Myocyte (in vitro differentiated cells): Measurements from ENCODE around the gene PSMC6. TPM values are rescaled to one million over a fixed set of nuclear protein-coding genes. Genes with fewer than 3 reads are reported as not detected.

ENCODE experiments used
- DNase-seq: peaks from one replicate; pipeline ENCODE4 v3.0.0-alpha.2; 2012; ENCODE audit warnings: low read depth
- polyA plus RNA-seq: library from polyadenylated mRNA; unstranded; fragments of >200 nt; gene quantifications from one replicate; pipeline ENCODE4 v1.2.1, GENCODE V29; 2012; ENCODE audit warnings: missing spikeins
- total RNA-seq: library from RNA; depleted of rRNA; stranded (reverse); fragments of >200 nt; gene quantifications from 2 replicates; pipeline ENCODE4 v1.2.3, GENCODE V29; 2014

PSMC6 gene
- total RNA-seq: 180 and 265 TPM in 2 replicates
- polyA plus RNA-seq: 57.5 TPM

GRCh38 chr14:52706724-52707706 is at the start of gene PSMC6:
PSMC6 (plus strand) TSS chr14:52707200; CDS start chr14:52707220, 20 bp downstream.
- peak; percentile 93 for DNase-seq

- DNase-seq: no peak
These were observed 46.7 kb upstream of the PSMC6 start for GRCh38 chr14:52660325-52660724.

DNA sequence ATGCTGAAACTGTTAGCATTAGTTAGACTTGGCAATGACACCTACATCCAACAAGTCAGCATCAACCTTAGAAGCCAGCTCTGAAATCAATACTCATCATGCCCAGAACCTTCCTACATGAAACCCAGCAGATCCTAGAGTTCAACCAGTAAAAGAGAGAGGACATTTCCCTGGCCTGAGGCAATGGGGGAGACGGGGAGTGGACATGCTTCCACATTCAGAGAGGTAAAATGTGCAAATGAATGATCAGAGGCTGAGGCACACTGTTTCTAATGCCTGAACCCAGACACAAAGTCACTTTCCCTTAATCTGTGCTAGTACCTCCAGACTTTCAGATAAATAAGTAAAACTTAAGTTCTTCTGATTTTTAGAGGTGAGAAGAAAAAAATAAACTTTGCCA is 46.2 kb upstream of the PSMC6 start:
- DNase-seq: no peak

DNA sequence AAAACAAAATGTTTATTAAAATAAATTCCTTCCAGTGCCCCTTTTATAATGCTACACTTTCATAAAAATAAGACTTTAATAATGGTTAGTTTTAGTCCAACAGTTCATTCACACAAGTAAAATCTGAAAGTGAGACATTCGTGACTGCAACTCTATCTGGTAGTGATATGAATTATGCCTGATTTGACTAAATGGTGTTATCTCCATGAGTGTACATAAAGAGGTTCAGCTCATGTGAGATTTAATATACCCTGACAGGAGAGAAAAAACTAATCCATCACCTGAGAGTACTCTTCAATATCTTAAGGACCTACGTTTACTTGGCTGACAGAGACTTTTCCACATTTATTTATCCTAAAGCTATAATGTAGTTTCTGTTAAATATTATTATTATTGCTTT is 45.7 kb upstream of the PSMC6 start:
- no peak for DNase-seq

- no peak for DNase-seq
These were observed 43.1 kb upstream of the PSMC6 start for GRCh38 chr14:52663850-52664249.

DNA sequence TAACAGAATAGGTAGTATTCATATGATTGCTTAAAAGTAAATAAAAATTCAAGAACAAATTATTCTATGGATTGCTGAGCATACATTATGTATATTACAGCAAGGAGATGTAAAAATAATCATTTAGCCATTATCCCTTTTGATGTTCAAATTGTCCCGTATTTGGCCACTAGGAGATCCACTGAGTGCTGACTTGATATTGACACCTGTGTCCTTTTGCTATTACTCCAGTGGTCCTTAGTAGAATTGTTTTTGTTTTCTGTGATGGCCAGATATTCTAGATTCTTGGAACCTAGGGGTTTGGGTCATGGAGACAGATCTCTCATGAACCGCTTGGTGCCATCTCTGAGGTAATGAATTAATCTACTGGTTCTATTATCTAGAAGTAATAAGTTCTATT is 28.4 kb upstream of the PSMC6 start:
- no peak for DNase-seq

DNA sequence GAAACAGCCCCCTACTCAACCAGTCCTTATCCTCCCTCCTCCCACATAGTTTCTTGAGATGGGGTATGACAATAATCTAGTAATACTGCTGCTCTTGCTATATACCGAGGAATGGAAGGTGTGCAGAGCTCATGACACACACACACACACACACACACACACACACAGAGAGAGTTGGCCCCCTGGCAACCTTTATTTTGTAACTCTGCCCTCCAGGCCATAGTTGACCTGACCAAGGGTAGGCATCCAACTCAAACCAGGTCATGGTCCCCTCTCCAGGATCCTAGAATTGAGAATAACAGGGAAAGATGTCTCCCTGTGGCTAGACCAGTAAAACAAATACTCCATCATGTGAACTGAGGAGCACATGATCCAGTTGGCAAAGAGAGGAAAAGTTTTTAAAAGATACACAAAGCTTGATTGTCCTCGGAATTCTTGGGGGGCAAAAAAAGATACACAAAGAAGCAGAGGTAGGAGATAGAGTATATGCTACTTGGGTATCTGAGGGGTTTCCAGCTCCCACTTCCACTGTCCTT is 22.9 kb upstream of the PSMC6 start:
- no peak for DNase-seq

DNA sequence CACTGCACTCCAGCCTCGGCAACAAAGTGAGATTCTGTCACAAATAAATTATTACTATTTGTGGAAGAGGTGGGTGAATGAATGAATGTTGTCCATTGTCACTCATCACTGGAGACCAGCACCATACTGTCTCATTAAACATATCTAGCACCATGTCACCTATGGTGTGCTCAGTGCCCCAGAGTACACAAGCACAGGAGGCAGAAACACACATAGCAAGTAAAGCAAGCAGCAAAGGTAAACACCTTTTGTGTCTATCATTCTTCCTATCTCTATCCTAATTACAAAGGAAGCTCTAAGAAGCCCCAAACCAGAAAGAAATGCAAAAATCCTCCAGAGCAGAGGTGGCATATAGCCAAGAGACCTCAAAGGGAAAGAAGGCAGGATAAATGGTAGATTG is 20.8 kb upstream of the PSMC6 start:
- no peak for DNase-seq

DNA sequence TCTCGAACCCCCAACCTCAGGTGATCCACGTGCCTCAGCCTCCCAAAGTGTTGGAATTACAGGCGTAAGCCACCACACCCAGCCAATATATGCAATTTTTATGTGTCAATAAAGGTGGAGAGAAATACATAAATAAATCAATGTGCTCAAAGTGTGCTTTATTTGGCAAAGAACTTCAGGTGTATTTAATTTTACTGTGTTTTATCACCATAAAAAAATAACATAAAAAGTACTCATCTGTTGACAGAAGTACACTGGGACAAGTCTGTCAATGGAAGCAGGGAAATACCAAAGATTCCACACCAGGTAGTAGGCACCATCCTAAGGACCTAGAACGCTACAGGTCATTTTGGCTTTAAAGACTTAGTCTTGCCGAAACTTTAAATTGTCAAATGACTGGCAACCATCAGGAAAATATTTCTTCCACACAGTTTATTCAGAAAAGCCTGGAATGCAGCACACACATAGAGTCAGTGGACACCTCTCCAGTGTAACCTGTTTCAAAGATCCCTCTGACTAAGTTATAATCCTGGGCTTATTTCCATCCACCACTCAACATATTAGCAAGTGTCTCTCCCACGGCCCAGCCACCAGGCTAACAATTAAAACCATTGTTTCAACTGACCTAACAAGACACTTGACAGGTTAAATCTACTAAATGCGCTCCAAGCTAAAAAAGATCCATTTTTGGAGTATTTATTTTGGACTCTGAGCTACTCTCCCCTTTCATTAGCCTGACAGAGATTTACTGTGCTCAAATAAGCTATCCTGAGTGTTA is 15.8 kb upstream of the PSMC6 start:
- no peak for DNase-seq

DNA sequence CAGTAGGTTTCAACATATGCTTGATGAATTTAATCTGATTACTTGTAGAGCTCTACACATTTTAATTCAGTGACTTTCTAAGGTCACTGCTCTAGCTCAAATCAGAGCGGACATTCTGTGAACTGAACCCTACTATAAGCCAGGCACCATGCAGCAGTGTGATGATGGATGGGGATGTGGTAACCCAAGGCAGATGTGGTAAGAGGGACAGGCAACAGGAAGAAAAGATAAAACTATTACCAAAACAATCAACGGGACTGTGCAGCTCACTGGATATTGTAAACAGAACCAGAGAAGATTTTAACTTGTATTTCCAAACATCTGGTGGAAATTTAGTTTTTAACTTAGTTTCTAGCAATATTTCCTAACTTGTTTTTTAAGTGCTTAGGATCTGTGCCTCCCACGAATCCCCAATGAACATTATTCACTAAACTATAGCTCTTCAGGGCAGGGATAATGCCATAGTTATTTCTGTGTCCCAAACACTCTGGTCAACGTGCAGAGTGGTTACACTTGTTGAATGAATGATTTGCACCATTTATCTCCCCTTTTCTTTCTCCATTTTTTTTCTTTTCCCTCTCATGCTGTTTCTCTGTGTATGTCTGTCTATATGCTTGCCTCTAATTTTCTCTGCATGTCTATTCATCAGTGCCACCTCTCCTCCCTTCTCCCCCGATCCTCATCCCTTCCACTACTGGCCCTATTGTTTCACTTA is 14.6 kb upstream of the PSMC6 start:
- DNase-seq: no peak

- DNase-seq: no peak
These were observed 14.0 kb upstream of the PSMC6 start for GRCh38 chr14:52693036-52693435.

GRCh38 chr14:52693532-52693931 is 13.5 kb upstream of the PSMC6 start:
- no peak for DNase-seq

GRCh38 chr14:52694761-52695480 is 12.1 kb upstream of the PSMC6 start:
- peak; percentile 32 for DNase-seq

- DNase-seq: peak; percentile 91
These were observed 11.4 kb upstream of the PSMC6 start, which contains the start of gene ERO1A for GRCh38 chr14:52695481-52696091. ERO1A (minus strand) TSS chr14:52695558; CDS start chr14:52695481, 77 bp downstream.

- DNase-seq: no peak
These were observed 6.3 kb upstream of the PSMC6 start for GRCh38 chr14:52700701-52701172.

DNA sequence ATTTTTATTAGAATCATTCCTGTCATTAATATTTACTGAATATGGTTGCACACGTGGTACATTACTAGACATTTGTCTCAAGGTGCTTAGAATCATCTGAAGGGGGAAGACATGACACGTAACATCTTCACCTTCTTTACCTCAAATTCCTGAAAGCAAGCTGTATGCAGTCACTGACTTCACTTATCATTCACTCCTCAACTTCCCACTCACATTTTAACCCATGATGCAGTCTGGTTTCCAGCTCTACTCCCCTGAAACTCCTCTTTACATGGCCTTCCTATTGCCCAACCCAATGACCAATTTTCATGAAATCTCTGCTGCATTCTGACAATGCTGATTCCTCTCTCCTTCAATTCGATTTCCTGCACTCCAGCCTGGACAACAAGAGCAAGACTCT is 5.8 kb upstream of the PSMC6 start:
- DNase-seq: no peak

- DNase-seq: peak; percentile 46
These were observed 3.8 kb upstream of the PSMC6 start for GRCh38 chr14:52703225-52703624.

- no peak for DNase-seq
These were observed 3.3 kb upstream of the PSMC6 start for GRCh38 chr14:52703664-52704063.

DNA sequence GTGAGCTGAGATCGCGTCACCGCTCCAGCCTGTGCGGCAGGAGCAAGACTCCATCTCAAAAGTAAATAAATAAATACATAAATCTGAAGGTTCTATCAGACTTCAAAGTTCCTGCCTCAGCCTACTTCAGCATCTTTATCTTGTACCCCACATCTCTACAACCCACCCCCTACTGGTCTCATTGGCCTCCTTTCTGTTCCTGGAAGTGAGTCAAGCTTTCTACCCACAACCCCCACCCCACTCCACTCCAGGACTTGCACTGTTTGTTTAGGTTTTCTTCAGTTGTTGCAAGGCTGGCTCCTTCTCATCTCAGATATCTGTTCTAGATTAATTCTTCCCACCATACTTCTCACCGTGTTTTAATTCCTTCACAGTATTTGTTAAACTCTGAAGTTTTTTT is 714 bp upstream of the PSMC6 start:
- DNase-seq: no peak

DNA sequence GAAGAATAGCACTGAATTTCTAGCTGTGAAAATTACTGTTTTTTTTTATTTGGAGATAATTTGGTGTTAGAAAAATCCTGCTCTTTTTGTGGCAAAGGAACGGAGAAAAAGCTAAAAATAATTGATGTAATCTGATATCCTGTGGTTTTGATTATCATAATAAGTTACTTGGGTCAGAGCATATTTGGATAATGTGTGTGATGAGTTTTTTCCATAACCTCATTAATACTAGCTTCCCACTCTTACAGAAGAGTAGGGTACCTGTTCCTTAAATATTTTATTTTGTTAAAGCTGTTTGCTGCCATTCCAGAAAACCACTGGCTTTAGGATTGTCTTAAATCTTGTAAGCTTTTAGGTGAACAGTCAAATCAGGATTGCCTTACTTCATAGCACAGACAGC is 4.7 kb downstream of the PSMC6 start:
- peak; percentile 25 for DNase-seq
